ENCODE data around the gene KSR2.

DNA sequence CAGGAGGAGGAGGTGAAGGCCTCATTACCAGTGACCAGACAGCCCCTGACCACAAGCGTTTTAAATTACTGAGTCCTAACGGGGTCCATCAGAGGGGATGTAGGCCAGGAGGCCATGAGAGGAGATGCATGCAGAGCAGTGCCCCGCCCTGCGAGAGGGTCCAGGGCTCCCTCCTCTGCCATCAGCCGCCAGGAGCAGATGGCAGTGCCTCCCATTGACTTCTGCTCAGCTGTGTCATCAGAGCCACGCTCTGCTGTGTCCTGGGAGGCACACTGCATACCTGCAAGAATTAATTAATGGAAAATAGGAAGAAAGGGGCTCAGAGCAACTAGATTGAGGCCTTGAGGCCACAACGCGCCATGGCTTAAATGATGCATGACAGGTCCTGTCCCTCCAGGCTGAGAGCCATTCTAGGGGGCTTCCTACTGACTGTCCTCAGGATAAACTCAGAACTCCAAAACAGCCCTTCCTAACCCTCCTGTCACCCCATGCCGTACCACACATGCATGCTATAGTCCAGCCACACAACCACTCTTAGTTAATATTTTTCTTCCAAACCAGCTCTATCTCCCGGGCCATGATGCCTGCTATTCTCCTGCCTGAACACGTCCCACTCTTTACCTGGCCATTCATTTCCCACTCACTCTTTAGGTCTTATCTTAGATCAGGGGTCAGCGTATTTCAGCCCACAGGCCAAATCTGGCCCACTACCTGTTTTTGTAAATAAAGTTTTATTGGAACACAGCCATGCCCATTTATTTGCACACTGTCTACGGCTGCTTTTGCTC is 235.8 kb downstream of the KSR2 start:
- no peak for TF ChIP-seq EZH2phosphoT487 (IDR thresholded peaks at IDR 0.05)
- TF ChIP-seq, protein P1, sequence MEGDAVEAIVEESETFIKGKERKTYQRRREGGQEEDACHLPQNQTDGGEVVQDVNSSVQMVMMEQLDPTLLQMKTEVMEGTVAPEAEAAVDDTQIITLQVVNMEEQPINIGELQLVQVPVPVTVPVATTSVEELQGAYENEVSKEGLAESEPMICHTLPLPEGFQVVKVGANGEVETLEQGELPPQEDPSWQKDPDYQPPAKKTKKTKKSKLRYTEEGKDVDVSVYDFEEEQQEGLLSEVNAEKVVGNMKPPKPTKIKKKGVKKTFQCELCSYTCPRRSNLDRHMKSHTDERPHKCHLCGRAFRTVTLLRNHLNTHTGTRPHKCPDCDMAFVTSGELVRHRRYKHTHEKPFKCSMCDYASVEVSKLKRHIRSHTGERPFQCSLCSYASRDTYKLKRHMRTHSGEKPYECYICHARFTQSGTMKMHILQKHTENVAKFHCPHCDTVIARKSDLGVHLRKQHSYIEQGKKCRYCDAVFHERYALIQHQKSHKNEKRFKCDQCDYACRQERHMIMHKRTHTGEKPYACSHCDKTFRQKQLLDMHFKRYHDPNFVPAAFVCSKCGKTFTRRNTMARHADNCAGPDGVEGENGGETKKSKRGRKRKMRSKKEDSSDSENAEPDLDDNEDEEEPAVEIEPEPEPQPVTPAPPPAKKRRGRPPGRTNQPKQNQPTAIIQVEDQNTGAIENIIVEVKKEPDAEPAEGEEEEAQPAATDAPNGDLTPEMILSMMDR (IDR thresholded peaks at IDR 0.05), result no peak
